MM.1S (cell line): ENCODE data around the gene SMIM31.

Experiments used
- CTCF ChIP-seq: fragments of 300-600 bp; sonication (generic); IDR thresholded peaks from 2 replicates; pipeline ENCODE4 v1.5.1; 2016; ENCODE audit warnings: antibody characterized with exemption, low read length, mixed read lengths
- EZH2 ChIP-seq: fragments of 300-600 bp; sonication (generic); optimal IDR thresholded peaks from 2 replicates; pipeline ENCODE3; 2017; ENCODE audit warnings: low read depth, mild to moderate bottlenecking, antibody characterized with exemption, low read length, mixed read lengths

GRCh38 chr4:164716901-164717300 is 37.0 kb upstream of the SMIM31 start:
- TF ChIP-seq CTCF, result peak; percentile 24
- no peak for TF ChIP-seq EZH2
